ENCODE measurements around the gene KLHL25. TPM values are rescaled to one million over a fixed set of nuclear protein-coding genes. Genes with fewer than 3 reads are reported as not detected.

Gene KLHL25
- total RNA-seq, 1 experiment from 2014 or later, result 7.0 TPM

DNA sequence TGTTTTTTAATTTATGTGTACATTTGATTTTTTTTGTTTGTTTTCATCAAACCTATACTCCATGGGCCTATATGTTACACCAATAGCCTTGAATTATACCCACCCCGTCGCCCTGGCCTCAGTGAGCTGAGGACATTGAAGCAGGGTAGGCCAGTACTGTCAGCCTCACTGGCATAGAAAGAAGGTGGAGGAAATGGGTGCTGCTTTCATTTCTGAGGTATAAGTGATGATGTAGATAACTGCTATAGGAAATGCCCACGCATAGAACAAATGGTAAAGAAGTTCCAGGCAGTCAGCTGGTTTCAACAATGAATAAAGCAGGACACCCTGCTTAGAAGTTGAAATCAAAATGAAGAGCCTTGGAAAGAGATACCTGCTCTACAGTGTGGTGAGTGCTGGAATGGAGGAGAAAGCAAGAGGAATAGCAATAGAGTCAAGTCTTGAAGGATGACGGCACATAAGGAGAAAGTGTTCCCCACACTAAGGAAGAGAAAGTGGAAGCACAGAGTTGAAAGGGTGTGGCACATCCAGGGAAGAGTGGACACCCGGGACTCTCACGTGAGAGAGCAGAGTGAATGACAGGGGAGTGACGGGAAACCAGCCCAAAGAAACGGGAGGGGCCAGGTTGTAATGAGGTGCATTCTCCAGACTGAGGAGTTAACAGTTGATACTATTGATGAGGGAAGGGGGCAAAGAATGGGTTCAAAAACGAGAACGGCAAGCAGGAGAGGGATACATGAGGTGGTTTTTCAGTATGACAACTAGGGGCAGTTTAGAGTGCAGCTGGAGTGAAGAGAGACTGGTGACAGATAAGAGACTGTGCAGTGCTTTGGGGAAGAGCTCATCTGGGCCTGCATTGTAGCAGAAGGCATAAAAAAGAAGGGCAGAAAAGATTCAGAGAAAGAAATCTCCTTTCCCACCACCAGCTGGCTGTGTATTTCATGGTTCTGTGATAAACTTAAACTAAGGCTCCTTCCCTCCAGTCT, 70.5 kb downstream of the KLHL25 start:
- intact Hi-C loops (cut with micrococcal nuclease; ENCODE audit: unreplicated experiment) (no loop called here), in situ Hi-C loops (cut with HindIII; ENCODE audit: low pct_unique_long_range_greater_than_20kb, low sequenced_read_pairs) (no loop called here)
- no TSS peak for BruUV-seq (replicated peaks)
- TF ChIP-seq CTCF (IDR thresholded peaks at IDR 0.05), result no peak
- no peak for TF ChIP-seq POLR2AphosphoS5 (IDR thresholded peaks at IDR 0.05; ENCODE audit: low read depth, low read length)
- no peak for TF ChIP-seq SIN3A (IDR thresholded peaks at IDR 0.05; ENCODE audit: borderline replicate concordance, insufficient read depth, low read depth, low read length)
- TF ChIP-seq TCF7L2 (IDR thresholded peaks at IDR 0.05; ENCODE audit: low read depth, low read length), result no peak
- TF ChIP-seq, protein P1, sequence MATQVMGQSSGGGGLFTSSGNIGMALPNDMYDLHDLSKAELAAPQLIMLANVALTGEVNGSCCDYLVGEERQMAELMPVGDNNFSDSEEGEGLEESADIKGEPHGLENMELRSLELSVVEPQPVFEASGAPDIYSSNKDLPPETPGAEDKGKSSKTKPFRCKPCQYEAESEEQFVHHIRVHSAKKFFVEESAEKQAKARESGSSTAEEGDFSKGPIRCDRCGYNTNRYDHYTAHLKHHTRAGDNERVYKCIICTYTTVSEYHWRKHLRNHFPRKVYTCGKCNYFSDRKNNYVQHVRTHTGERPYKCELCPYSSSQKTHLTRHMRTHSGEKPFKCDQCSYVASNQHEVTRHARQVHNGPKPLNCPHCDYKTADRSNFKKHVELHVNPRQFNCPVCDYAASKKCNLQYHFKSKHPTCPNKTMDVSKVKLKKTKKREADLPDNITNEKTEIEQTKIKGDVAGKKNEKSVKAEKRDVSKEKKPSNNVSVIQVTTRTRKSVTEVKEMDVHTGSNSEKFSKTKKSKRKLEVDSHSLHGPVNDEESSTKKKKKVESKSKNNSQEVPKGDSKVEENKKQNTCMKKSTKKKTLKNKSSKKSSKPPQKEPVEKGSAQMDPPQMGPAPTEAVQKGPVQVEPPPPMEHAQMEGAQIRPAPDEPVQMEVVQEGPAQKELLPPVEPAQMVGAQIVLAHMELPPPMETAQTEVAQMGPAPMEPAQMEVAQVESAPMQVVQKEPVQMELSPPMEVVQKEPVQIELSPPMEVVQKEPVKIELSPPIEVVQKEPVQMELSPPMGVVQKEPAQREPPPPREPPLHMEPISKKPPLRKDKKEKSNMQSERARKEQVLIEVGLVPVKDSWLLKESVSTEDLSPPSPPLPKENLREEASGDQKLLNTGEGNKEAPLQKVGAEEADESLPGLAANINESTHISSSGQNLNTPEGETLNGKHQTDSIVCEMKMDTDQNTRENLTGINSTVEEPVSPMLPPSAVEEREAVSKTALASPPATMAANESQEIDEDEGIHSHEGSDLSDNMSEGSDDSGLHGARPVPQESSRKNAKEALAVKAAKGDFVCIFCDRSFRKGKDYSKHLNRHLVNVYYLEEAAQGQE (IDR thresholded peaks at IDR 0.05; ENCODE audit: insufficient read depth in 1 of 2, low read depth in 2 of 2, low read length in 1 of 2), result no peak
- H3K36me3 ChIP-seq (ENCODE audit: control insufficient read depth, insufficient read depth, low read length), result peaks cover 41% of the 10 kb centered on the region
- no peaks in the 10 kb centered on the region for H3K27me3 ChIP-seq (ENCODE audit: control insufficient read depth, insufficient read depth, low read length)
- no peaks in the 10 kb centered on the region for H3K4me1 ChIP-seq (ENCODE audit: control insufficient read depth, insufficient read depth, low read length)
- CTCF ChIA-PET, result no interaction called here
- no peaks in the 10 kb centered on the region for H3K9me3 ChIP-seq (ENCODE audit: control insufficient read depth, insufficient read depth, low read depth, low read length)
- no peak overlapping the region for H3K4me3 ChIP-seq (ENCODE audit: low read depth in 2 of 2, low read length in 2 of 2)
- H3K27ac ChIP-seq (ENCODE audit: low read length), result no peak overlapping the region
- no peak for DNase-seq (ENCODE audit: low read depth, low spot score)
- POLR2A ChIA-PET, result no interaction called here
- no peak for ATAC-seq

DNA sequence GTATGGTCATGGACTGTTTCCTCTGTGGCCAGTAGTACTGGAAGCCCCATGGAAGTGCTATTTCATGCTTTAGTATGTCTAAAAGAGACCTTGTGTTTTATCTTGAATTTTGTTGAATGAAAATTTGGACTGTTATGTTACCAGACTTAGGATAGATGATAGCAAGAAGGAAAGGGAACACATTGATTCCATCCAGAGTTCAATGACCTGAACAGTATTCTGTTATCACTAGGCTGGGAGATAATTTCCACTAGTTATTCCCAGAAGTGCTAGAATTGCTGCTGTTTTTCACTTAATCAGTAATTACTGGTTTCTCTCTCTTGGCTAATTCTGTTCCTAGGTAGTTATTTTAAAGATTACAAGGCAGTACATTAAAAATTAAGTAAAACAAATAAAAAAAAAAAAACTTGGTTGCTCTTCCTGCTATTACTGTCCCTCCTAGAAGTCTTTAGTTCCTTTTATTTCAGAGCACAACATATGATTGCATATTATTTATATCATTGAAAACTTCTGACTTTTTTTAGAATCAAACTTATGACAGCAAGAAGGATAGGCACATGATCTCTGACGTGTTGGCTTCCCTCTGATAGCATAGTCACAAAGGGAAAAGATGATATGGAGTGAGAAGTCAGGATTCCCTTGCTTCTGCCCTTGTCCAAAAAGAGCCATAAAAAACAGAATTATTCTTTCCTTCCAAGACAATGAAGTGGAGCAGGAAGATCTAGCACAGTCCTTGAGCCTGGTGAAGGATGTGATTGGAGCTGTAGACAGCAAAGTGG, 72.2 kb downstream of the KLHL25 start:
- CTCF ChIA-PET, result no interaction called here
- intact Hi-C loops (cut with micrococcal nuclease; ENCODE audit: unreplicated experiment), result no loop called here

More for the DNA sequence above, 72.2 kb downstream of the KLHL25 start:
- Histone ChIP-seq H3K9me3 (ENCODE audit: control insufficient read depth, insufficient read depth, low read depth, low read length) (no peaks in the 10 kb centered on the region), H3K27me3 (ENCODE audit: control insufficient read depth, insufficient read depth, low read length) (no peaks in the 10 kb centered on the region), H3K36me3 (ENCODE audit: control insufficient read depth, insufficient read depth, low read length) (peaks cover 41% of the 10 kb centered on the region), H3K4me1 (ENCODE audit: control insufficient read depth, insufficient read depth, low read length) (no peaks in the 10 kb centered on the region), H3K27ac (ENCODE audit: low read length) (no peak overlapping the region), H3K4me3 (ENCODE audit: low read depth in 2 of 2, low read length in 2 of 2) (no peak overlapping the region)
- no peak for ATAC-seq
- in situ Hi-C loops (cut with HindIII; ENCODE audit: low pct_unique_long_range_greater_than_20kb, low sequenced_read_pairs), result no loop called here
- no peak for DNase-seq (ENCODE audit: low read depth, low spot score)
- POLR2A ChIA-PET, result no interaction called here
- BruUV-seq (replicated peaks), result no TSS peak
- TF ChIP-seq CTCF (IDR thresholded peaks at IDR 0.05) (no peak), POLR2AphosphoS5 (IDR thresholded peaks at IDR 0.05; ENCODE audit: low read depth, low read length) (no peak), TCF7L2 (IDR thresholded peaks at IDR 0.05; ENCODE audit: low read depth, low read length) (no peak), SIN3A (IDR thresholded peaks at IDR 0.05; ENCODE audit: borderline replicate concordance, insufficient read depth, low read depth, low read length) (no peak)
- TF ChIP-seq, protein P1 (IDR thresholded peaks at IDR 0.05; ENCODE audit: insufficient read depth in 1 of 2, low read depth in 2 of 2, low read length in 1 of 2), result no peak
